Vagina (tissue), 2 donors: ENCODE measurements around the gene PRDM16. TPM values are rescaled to one million over a fixed set of nuclear protein-coding genes. Genes with fewer than 3 reads are reported as not detected.

ENCODE experiments used
- DNase-seq, 2 donors: peaks; one replicate each; pipeline ENCODE4 v3.0.0-alpha.2; 2017; ENCODE audit errors: extremely low spot score in 2 of 2
- H3K27ac ChIP-seq: fragments of 200-600 bp; sonication (generic); one replicate; pipeline ENCODE4 v1.5.1; 2019
- H3K27me3 ChIP-seq: fragments of 200-600 bp; sonication (generic); one replicate; pipeline ENCODE4 v1.5.1; 2019
- H3K36me3 ChIP-seq, 2 donors: fragments of 200-600 bp; sonication (generic); one replicate each; pipeline ENCODE4 v1.5.1; 2017 to 2019
- H3K4me1 ChIP-seq: fragments of 200-600 bp; sonication (generic); one replicate; pipeline ENCODE4 v1.5.1; 2019
- H3K4me3 ChIP-seq, 2 donors: fragments of 200-600 bp; sonication (generic); 1 replicate in 1 of 2; 2 replicates in 1 of 2; pipeline ENCODE4 v1.5.1; 2016 to 2019
- H3K9me3 ChIP-seq: fragments of 200-600 bp; sonication (generic); one replicate; pipeline ENCODE4 v1.5.1; 2019
- POLR2A ChIP-seq, 2 donors: fragments of 450-650 bp; IDR thresholded peaks; one replicate each; pipeline ENCODE4 v1.6.1; 2017; ENCODE audit warnings: antibody characterized with exemption in 2 of 2, mild to moderate bottlenecking in 2 of 2, moderate library complexity in 2 of 2
- POLR2AphosphoS5 ChIP-seq, 2 donors: sonication (generic); formaldehyde crosslinking; IDR thresholded peaks; one replicate each; pipeline ENCODE4 v1.9.0; 2017; ENCODE audit warnings: antibody characterized with exemption in 2 of 2, mild to moderate bottlenecking in 2 of 2, low read depth in 1 of 2; ENCODE audit not compliant: insufficient read depth in 1 of 2
- intact Hi-C: fragments of 100-400 bp; cut with DNase I; formaldehyde crosslinking; loops from one replicate; pipeline ENCODE4 v1.15.1; 2023
- total RNA-seq: library from RNA; depleted of rRNA; stranded (reverse); fragments of >200 nt; gene quantifications from one replicate; pipeline ENCODE4 v1.2.3, GENCODE V29; 2016
- TF ChIP-seq, protein P1 (sequence below), 3 experiments: fragments of 450-650 bp in 2 of 3; fragments of 200-600 bp in 1 of 3; sonication (generic) in 1 of 3; IDR thresholded peaks; one replicate each; pipeline ENCODE4 v1.5.1; 2017 to 2019; ENCODE audit warnings: antibody characterized with exemption in 3 of 3, mild to moderate bottlenecking in 2 of 3, moderate library complexity in 2 of 3

PRDM16 gene
- total RNA-seq, 1 donor from 2014 or later, result 3.9 TPM

DNA sequence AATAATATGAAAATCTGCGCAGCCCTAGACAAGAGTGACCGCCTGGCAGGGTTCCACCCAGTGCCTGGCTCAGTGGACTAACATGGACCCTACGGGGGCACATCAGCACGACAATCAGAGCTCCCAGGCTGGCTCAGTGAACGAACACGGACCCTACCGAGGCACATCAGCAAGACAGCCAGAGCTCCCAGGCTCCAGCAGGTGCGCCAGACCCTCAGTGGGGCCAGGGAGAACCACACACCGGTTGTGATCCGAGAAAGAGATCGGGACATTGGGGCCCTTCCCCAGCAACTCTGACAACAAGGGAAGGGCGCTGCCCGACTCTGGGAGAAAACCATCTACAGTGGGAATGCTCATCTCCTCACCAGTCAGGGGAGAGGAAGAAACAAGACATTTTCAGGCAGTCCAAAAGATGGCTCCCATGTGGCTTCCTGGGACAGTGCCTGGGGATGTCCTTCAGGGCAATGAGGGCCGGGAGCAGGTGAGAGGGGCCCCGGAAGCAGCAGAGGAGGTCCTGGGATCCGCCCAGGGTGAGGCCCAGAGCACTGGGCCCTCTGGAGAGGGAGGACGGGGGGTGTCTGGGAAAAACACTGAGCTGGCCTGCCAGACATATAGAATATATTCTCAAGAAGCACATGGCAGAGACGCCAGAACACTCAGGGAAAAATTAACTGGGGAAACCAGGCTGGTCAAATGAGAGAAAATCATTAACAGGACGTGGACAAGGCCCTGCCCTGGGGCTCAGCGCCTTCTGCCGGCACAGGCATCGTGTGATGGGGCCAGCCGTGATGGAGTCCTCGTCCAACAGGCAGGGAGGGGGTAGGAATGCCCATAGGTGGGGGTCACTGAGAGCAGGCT lies 390.3 kb downstream of the PRDM16 start:
- no peak for DNase-seq
- peaks cover 52% of the 10 kb centered on the region for H3K4me1 ChIP-seq
- H3K9me3 ChIP-seq, result no peaks in the 10 kb centered on the region
- intact Hi-C loops, result loop anchor here (10.0 kb wide), 1 partner anchor 256 kb away; no protein-coding TSS in a partner anchor
- H3K4me3 ChIP-seq, result no peak overlapping the region
- no peaks in the 10 kb centered on the region for H3K27me3 ChIP-seq
- TF ChIP-seq POLR2A (IDR thresholded peaks at IDR 0.05) (no peak), POLR2AphosphoS5 (IDR thresholded peaks at IDR 0.05; ENCODE audit: insufficient read depth in 1 of 2, low read depth in 1 of 2) (no peak)
- TF ChIP-seq, protein P1, sequence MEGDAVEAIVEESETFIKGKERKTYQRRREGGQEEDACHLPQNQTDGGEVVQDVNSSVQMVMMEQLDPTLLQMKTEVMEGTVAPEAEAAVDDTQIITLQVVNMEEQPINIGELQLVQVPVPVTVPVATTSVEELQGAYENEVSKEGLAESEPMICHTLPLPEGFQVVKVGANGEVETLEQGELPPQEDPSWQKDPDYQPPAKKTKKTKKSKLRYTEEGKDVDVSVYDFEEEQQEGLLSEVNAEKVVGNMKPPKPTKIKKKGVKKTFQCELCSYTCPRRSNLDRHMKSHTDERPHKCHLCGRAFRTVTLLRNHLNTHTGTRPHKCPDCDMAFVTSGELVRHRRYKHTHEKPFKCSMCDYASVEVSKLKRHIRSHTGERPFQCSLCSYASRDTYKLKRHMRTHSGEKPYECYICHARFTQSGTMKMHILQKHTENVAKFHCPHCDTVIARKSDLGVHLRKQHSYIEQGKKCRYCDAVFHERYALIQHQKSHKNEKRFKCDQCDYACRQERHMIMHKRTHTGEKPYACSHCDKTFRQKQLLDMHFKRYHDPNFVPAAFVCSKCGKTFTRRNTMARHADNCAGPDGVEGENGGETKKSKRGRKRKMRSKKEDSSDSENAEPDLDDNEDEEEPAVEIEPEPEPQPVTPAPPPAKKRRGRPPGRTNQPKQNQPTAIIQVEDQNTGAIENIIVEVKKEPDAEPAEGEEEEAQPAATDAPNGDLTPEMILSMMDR (IDR thresholded peaks at IDR 0.05), result no peak
- peak overlapping the region; percentile 63 for H3K27ac ChIP-seq
- H3K36me3 ChIP-seq, result no peaks in the 10 kb centered on the region

DNA sequence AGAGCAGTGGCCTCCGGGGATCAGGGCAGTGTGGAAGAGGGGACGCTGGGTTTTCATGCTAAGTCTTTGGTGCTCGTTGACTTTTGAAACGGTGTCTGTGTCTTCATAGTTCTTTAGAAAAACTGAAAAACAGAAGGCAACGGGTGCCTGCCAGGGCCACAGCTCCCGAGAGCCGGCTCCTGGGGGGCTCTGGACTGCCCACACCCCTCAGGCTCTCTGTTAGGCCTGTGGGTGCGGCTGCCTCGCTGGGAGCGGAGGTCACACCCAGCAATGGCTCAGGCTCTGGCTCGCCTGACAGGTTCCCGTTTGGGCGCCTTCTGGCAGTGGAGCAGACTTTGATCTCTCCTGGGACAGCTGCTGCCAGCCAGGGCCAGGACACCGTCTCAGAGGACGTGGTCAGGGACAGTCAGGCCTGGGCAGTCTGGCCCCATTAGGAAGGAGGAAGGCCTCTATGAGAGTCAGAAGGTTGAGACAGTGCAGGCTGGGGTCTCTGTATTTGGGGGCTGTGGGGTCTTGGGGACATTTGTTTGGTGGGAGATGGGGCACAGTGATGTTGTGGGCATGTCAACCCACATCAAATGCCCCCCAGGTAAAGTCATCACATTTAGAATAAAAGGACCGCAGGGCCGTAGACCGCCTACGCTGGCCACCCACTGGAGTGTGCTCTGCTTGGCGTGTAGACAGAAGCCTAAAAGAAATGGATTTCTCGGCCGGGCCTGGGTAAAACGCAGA lies 391.1 kb downstream of the PRDM16 start:
- Histone ChIP-seq H3K4me1 (peaks cover 48% of the 10 kb centered on the region), H3K27ac (peak overlapping the region; percentile 63), H3K36me3 (no peaks in the 10 kb centered on the region), H3K27me3 (no peaks in the 10 kb centered on the region), H3K9me3 (no peaks in the 10 kb centered on the region), H3K4me3 (no peak overlapping the region)
- TF ChIP-seq, protein P1 (IDR thresholded peaks at IDR 0.05), result no peak
- TF ChIP-seq POLR2AphosphoS5 (IDR thresholded peaks at IDR 0.05; ENCODE audit: insufficient read depth in 1 of 2, low read depth in 1 of 2) (no peak), POLR2A (IDR thresholded peaks at IDR 0.05) (no peak)
- DNase-seq, result no peak
- intact Hi-C loops, result loop anchor here (10.0 kb wide), 1 partner anchor 255 kb away; no protein-coding TSS in a partner anchor

DNA sequence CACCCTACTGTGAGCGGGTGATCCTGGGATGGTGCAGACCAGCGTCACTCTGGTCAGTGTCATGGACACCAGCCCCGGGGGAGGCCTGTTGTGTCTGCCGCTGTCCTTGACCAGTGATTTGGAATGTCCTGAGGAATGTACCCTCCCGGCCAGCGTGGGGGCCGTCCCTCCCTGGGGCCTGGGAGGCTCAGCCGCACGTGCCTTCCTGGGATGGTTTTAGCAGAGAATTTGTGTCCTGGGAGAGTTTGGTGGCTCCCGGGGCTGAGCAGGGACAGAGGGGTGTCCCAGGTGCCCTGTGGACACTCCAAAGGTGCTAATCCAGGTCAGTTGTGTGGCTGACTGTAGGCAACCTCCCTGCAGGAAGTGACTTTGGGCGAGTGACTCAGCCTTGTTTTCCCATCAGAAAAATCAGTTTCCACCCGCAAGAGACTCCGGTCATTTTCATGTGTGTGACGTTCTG lies 391.7 kb downstream of the PRDM16 start:
- intact Hi-C loops, result no loop called here
- no peaks in the 10 kb centered on the region for H3K9me3 ChIP-seq
- peak overlapping the region; percentile 63 for H3K27ac ChIP-seq
- H3K4me3 ChIP-seq, result no peak overlapping the region
- H3K4me1 ChIP-seq, result peaks cover 48% of the 10 kb centered on the region
- TF ChIP-seq POLR2A (IDR thresholded peaks at IDR 0.05) (no peak), POLR2AphosphoS5 (IDR thresholded peaks at IDR 0.05; ENCODE audit: insufficient read depth in 1 of 2, low read depth in 1 of 2) (no peak)
- TF ChIP-seq, protein P1 (IDR thresholded peaks at IDR 0.05), result no peak
- H3K27me3 ChIP-seq, result no peaks in the 10 kb centered on the region
- DNase-seq, result no peak
- no peaks in the 10 kb centered on the region for H3K36me3 ChIP-seq

DNA sequence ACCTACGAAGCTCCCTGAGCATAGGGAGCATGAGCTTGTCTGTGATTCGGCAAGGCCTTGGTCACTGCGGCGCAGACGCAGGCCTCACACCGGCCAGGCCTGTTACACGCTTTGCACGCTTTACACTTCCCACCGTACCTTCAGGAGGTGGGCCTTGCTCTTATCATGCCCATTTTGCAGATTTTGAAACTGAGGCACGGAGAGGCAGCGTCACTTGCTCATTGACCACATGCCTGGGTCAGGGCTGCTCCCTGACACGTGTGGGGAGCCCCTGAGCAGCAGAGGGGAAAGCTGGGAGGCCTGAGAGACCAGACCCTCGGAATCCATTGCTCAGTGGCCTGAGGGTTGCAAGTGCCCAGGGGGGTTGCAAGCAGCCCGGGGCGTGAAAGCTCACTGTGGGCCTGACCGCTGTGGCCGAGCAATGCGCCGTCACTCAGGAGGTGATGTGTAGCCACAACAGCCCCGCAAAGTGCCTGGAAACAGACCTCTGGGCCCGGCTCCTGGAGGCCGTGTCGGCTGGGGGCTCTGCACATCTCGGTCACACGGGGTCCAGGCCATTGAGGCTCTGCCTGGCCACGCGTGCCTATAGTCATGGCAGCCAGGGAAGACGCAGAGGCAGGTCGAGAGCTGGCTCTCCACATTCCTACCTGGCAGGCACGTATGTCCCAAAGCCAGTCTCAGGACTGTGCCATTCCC lies 392.4 kb downstream of the PRDM16 start:
- Histone ChIP-seq H3K27me3 (no peaks in the 10 kb centered on the region), H3K36me3 (no peaks in the 10 kb centered on the region), H3K9me3 (no peaks in the 10 kb centered on the region), H3K4me3 (no peak overlapping the region), H3K4me1 (peaks cover 51% of the 10 kb centered on the region), H3K27ac (no peak overlapping the region)
- no peak for DNase-seq
- intact Hi-C loops, result no loop called here
- TF ChIP-seq, protein P1 (IDR thresholded peaks at IDR 0.05), result no peak
- no peak for TF ChIP-seq POLR2A (IDR thresholded peaks at IDR 0.05)
- TF ChIP-seq POLR2AphosphoS5 (IDR thresholded peaks at IDR 0.05; ENCODE audit: insufficient read depth in 1 of 2, low read depth in 1 of 2), result no peak
